ENCODE measurements around the gene MAPK6. TPM values are rescaled to one million over a fixed set of nuclear protein-coding genes. Genes with fewer than 3 reads are reported as not detected.

Gene MAPK6
- total and polyA plus RNA-seq, 9 of the 15 experiments (the other 6 are each of a cell fraction or from before 2014, with no cell fraction given): 28.5 to 97.1 (median 74.0) TPM

GRCh38 chr15:52018693-52019393 lies at the start of gene MAPK6 (continued):
- TF ChIP-seq POLR3A (IDR thresholded peaks at IDR 0.05; ENCODE audit: borderline replicate concordance, extremely low read depth, insufficient read depth, insufficient read length) (no peak), E2F8 (IDR thresholded peaks at IDR 0.05; ENCODE audit: low read depth, partially characterized antibody) (no peak), RAD21 (CRISPR knock-in tag; conservative IDR thresholded peaks at IDR 0.05 in 1 of 2, IDR thresholded peaks at IDR 0.05 in 1 of 2) (0 out of 4 replicates have a peak, but pooled peaks of 1 of the 2 experiments have one; percentile 7), NFE2 (IDR thresholded peaks at IDR 0.05; ENCODE audit: low read depth) (peak; percentile 47; the same call in 1 of the 2 replicates), TCF3 (CRISPR knock-in tag; IDR thresholded peaks at IDR 0.05) (no peak; the same call in 1 of the 2 replicates), SETDB1 (IDR thresholded peaks at IDR 0.05; ENCODE audit: low read length) (no peak), SRSF1 (IDR thresholded peaks at IDR 0.05; ENCODE audit: low read depth, low read length) (no peak), L3MBTL2 (IDR thresholded peaks at IDR 0.05) (peak; percentile 98), ILK (tag; IDR thresholded peaks at IDR 0.05; ENCODE audit: borderline replicate concordance, low read depth) (no peak), ZFP30 (CRISPR knock-in tag; IDR thresholded peaks at IDR 0.05; ENCODE audit: borderline replicate concordance) (no peak), CREB5 (CRISPR knock-in tag; IDR thresholded peaks at IDR 0.05) (no peak), E2F4 (CRISPR knock-in tag; IDR thresholded peaks at IDR 0.05; ENCODE audit: low read depth) (no peak), ZNF76 (CRISPR knock-in tag; IDR thresholded peaks at IDR 0.05; ENCODE audit: borderline replicate concordance) (no peak), ASH1L (IDR thresholded peaks at IDR 0.05; ENCODE audit: borderline replicate concordance, low read depth, partially characterized antibody) (no peak), POLR3G (IDR thresholded peaks at IDR 0.05; ENCODE audit: extremely low read depth, insufficient read length, insufficient replicate concordance) (no peak), TRIM28 (IDR thresholded peaks at IDR 0.05) (peak; percentile 70; the same call in 1 of the 2 replicates)
- TF ChIP-seq, protein P1, sequence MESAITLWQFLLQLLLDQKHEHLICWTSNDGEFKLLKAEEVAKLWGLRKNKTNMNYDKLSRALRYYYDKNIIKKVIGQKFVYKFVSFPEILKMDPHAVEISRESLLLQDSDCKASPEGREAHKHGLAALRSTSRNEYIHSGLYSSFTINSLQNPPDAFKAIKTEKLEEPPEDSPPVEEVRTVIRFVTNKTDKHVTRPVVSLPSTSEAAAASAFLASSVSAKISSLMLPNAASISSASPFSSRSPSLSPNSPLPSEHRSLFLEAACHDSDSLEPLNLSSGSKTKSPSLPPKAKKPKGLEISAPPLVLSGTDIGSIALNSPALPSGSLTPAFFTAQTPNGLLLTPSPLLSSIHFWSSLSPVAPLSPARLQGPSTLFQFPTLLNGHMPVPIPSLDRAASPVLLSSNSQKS (CRISPR knock-in tag; IDR thresholded peaks at IDR 0.05): no peak
- TF ChIP-seq, protein P2, sequence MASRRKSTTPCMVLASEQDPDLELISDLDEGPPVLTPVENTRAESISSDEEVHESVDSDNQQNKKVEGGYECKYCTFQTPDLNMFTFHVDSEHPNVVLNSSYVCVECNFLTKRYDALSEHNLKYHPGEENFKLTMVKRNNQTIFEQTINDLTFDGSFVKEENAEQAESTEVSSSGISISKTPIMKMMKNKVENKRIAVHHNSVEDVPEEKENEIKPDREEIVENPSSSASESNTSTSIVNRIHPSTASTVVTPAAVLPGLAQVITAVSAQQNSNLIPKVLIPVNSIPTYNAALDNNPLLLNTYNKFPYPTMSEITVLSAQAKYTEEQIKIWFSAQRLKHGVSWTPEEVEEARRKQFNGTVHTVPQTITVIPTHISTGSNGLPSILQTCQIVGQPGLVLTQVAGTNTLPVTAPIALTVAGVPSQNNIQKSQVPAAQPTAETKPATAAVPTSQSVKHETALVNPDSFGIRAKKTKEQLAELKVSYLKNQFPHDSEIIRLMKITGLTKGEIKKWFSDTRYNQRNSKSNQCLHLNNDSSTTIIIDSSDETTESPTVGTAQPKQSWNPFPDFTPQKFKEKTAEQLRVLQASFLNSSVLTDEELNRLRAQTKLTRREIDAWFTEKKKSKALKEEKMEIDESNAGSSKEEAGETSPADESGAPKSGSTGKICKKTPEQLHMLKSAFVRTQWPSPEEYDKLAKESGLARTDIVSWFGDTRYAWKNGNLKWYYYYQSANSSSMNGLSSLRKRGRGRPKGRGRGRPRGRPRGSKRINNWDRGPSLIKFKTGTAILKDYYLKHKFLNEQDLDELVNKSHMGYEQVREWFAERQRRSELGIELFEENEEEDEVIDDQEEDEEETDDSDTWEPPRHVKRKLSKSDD (conservative IDR thresholded peaks at IDR 0.05; ENCODE audit: low read length): no peak

Measured in K562 (cell line).